Keratinocyte (primary cell): ENCODE data around the gene ZRANB1. TPM values are rescaled to one million over a fixed set of nuclear protein-coding genes. Genes with fewer than 3 reads are reported as not detected.

Experiments
- DNase-seq: peaks from one replicate; pipeline ENCODE4 v3.0.0-alpha.2; 2011; ENCODE audit warnings: low read depth, missing footprints, low spot score
- FAIRE-seq: peaks from 2 replicates; lab custom pipeline; 2011; peaks lifted over from hg19 to GRCh38; lab: Jason Lieb, UNC
- H2AFZ ChIP-seq: 2 replicates; pipeline ENCODE4 v1.6.0; 2012; ENCODE audit warnings: low read length, control low read depth, inconsistent platforms; ENCODE audit not compliant: control insufficient read depth
- H3K27ac ChIP-seq: 2 replicates; pipeline ENCODE4 v1.5.1; 2011; ENCODE audit warnings: low read length; ENCODE audit not compliant: control insufficient read depth, insufficient read depth
- H3K27me3 ChIP-seq: 3 replicates; pipeline ENCODE4 v1.6.0; 2011; ENCODE audit warnings: low read length; ENCODE audit not compliant: control insufficient read depth, insufficient read depth; ENCODE audit errors: extremely low read depth
- H3K36me3 ChIP-seq, 2 experiments: 2 replicates in 1 of 2; 3 replicates in 1 of 2; pipeline ENCODE4 v1.5.1; 2011; ENCODE audit warnings: low read length in 2 of 2, mild to moderate bottlenecking in 1 of 2; ENCODE audit not compliant: control insufficient read depth in 2 of 2, insufficient read depth in 2 of 2; ENCODE audit errors: extremely low read depth in 1 of 2
- H3K4me1 ChIP-seq: 3 replicates; pipeline ENCODE4 v1.5.1; 2011; ENCODE audit warnings: low read length; ENCODE audit not compliant: control insufficient read depth, insufficient read depth; ENCODE audit errors: extremely low read depth
- H3K4me2 ChIP-seq: 3 replicates; pipeline ENCODE4 v1.6.0; 2011; ENCODE audit warnings: low read depth, low read length; ENCODE audit not compliant: control insufficient read depth, insufficient read depth; ENCODE audit errors: extremely low read depth
- H3K4me3 ChIP-seq, 3 experiments: fragments of 200-600 bp in 1 of 3; sonication (generic) in 1 of 3; 2 replicates in 2 of 3; 3 replicates in 1 of 3; pipeline ENCODE4 v1.5.1; 2011 to 2016; ENCODE audit warnings: low read length in 3 of 3, mild to moderate bottlenecking in 3 of 3, control low read depth in 2 of 3, inconsistent platforms in 1 of 3, low read depth in 1 of 3, mixed read lengths in 1 of 3, mixed run types in 1 of 3, moderate library complexity in 1 of 3; ENCODE audit not compliant: control insufficient read depth in 2 of 3, insufficient read depth in 2 of 3; ENCODE audit errors: extremely low read depth in 1 of 3
- H3K79me2 ChIP-seq: 2 replicates; pipeline ENCODE4 v1.6.0; 2012; ENCODE audit warnings: low read length; ENCODE audit not compliant: control insufficient read depth, insufficient read depth
- H3K9ac ChIP-seq: 3 replicates; pipeline ENCODE4 v1.6.0; 2011; ENCODE audit warnings: low read length; ENCODE audit not compliant: control insufficient read depth, insufficient read depth; ENCODE audit errors: extremely low read depth
- H3K9me1 ChIP-seq: 3 replicates; pipeline ENCODE4 v1.6.0; 2011; ENCODE audit warnings: low read length; ENCODE audit not compliant: control insufficient read depth, insufficient read depth; ENCODE audit errors: extremely low read depth
- H3K9me3 ChIP-seq: 2 replicates; pipeline ENCODE4 v1.5.1; 2012; ENCODE audit warnings: low read depth, low read length; ENCODE audit not compliant: control insufficient read depth
- H4K20me1 ChIP-seq: 3 replicates; pipeline ENCODE4 v1.6.0; 2011; ENCODE audit warnings: low read length; ENCODE audit not compliant: control insufficient read depth, insufficient read depth; ENCODE audit errors: extremely low read depth
- CTCF ChIP-seq, 3 experiments: IDR thresholded peaks in 1 of 3; conservative IDR thresholded peaks in 1 of 3; optimal IDR thresholded peaks in 1 of 3; 2 replicates in 2 of 3; 3 replicates in 1 of 3; pipeline versions ENCODE3 to v1.5.1; 2011; ENCODE audit warnings: low read length in 3 of 3, mild to moderate bottlenecking in 3 of 3, moderate library complexity in 2 of 3, control low read depth in 1 of 3, inconsistent platforms in 1 of 3; ENCODE audit not compliant: insufficient read depth in 2 of 3; ENCODE audit errors: extremely low read depth in 1 of 3
- EZH2 ChIP-seq: IDR thresholded peaks from one replicate; pipeline ENCODE4 v1.6.1; 2012; ENCODE audit warnings: inconsistent platforms, mild to moderate bottlenecking, low read length, moderate library complexity
- dilution Hi-C: fragments of 300-500 bp; cut with MboI; formaldehyde crosslinking; loops from one replicate; pipeline ENCODE4 v1.7.0; 2020; ENCODE audit warnings: low sequenced_read_pairs; ENCODE audit not compliant: extremely low pct_ligation_motif_present
- polyA plus RNA-seq, 5 experiments: library from polyadenylated mRNA; depleted of rRNA in 3 of 5; stranded (reverse) in 3 of 5; stranded (forward) in 1 of 5; unstranded in 1 of 5; fragments of >200 nt; gene quantifications; 1 replicate in 1 of 5; 2 replicates in 3 of 5; 3 replicates in 1 of 5; pipeline versions ENCODE4 v1.2.1 to v1.2.3, GENCODE V29; 2011 to 2012; ENCODE audit warnings: missing spikeins in 2 of 5, low read depth in 1 of 5, low replicate concordance in 1 of 5

Gene ZRANB1
- polyA plus RNA-seq, 1 donor (not counting 4 experiments of a cell fraction or from before 2014, with no cell fraction given) = 9.3 TPM

- Histone ChIP-seq H4K20me1 (peaks cover 2% of the 10 kb centered on the region), H3K9me1 (peaks cover 3% of the 10 kb centered on the region), H3K27ac (no peak overlapping the region), H3K79me2 (peaks cover 46% of the 10 kb centered on the region), H3K4me3 (no peak overlapping the region), H3K4me2 (no peak overlapping the region), H3K9me3 (no peaks in the 10 kb centered on the region), H3K36me3 (peaks cover 0 to 3% of the 10 kb centered on the region in 2 experiments), H3K27me3 (no peaks in the 10 kb centered on the region), H3K9ac (no peak overlapping the region), H3K4me1 (no peaks in the 10 kb centered on the region), H2AFZ (no peak overlapping the region)
- FAIRE-seq (no peak), DNase-seq (no peak)
- dilution Hi-C loops = no loop called here
- TF ChIP-seq EZH2 = no peak
- TF ChIP-seq CTCF (optimal IDR thresholded peaks at IDR 0.05 in 1 of 3, IDR thresholded peaks at IDR 0.05 in 1 of 3, conservative IDR thresholded peaks at IDR 0.05 in 1 of 3; ENCODE audit: extremely low read depth in 1 of 3, insufficient read depth in 2 of 3, low read length in 3 of 3) = no peak
Measured at GRCh38 chr10:124956764-124957163, 14.8 kb downstream of the ZRANB1 start.

- Histone ChIP-seq H3K27ac (no peak overlapping the region), H3K9me3 (no peaks in the 10 kb centered on the region), H3K4me1 (no peaks in the 10 kb centered on the region), H3K79me2 (peaks cover 45% of the 10 kb centered on the region), H4K20me1 (peaks cover 2% of the 10 kb centered on the region), H3K9me1 (peaks cover 3% of the 10 kb centered on the region), H3K4me3 (no peak overlapping the region), H3K27me3 (no peaks in the 10 kb centered on the region), H3K9ac (no peak overlapping the region), H3K36me3 (no peaks in the 10 kb centered on the region), H3K4me2 (no peak overlapping the region), H2AFZ (no peak overlapping the region)
- DNase-seq (no peak), FAIRE-seq (no peak)
- TF ChIP-seq CTCF (optimal IDR thresholded peaks at IDR 0.05 in 1 of 3, IDR thresholded peaks at IDR 0.05 in 1 of 3, conservative IDR thresholded peaks at IDR 0.05 in 1 of 3; ENCODE audit: extremely low read depth in 1 of 3, insufficient read depth in 2 of 3, low read length in 3 of 3) (no peak), EZH2 (no peak)
- dilution Hi-C loops = no loop called here
Measured at GRCh38 chr10:124957404-124957947, 15.6 kb downstream of the ZRANB1 start.
